Natural killer cell treated with Interleukin-12 subunit alpha and Interleukin-12 subunit beta and Interleukin-15 and Interleukin-18, amount 100 ng/mL, for 72 hours (primary cell): ENCODE data around the gene TENM4. TPM values are rescaled to one million over a fixed set of nuclear protein-coding genes. Genes with fewer than 3 reads are reported as not detected.
"Not testable (repeated sequence)": the region's sequence is repeated elsewhere in the genome, so short reads cannot be mapped to it uniquely, and the experiment has no call there.

ENCODE experiments used
- ATAC-seq, 2 donors: fragments of 150-1000 bp; cut with Tn5 transposase in 1 of 2; sonication (Bioruptor Pico), chemical (Tn5 transposase) in 1 of 2; 2 replicates each; pipeline ENCODE4 v1.10.0; 2021
- DNase-seq: peaks from one replicate; pipeline ENCODE4 v3.0.0; 2022; ENCODE audit warnings: low spot score
- H3K27ac Mint-ChIP-seq, 2 donors: 1 replicate in 1 of 2; 2 replicates in 1 of 2; pipeline ENCODE4 v1.8.0; 2022; ENCODE audit warnings: mixed read lengths in 2 of 2, mild to moderate bottlenecking in 1 of 2, moderate library complexity in 1 of 2
- H3K27me3 Mint-ChIP-seq, 2 donors: 1 replicate in 1 of 2; 2 replicates in 1 of 2; pipeline ENCODE4 v1.8.0; 2022; ENCODE audit warnings: mixed read lengths in 2 of 2
- H3K36me3 Mint-ChIP-seq: one replicate; pipeline ENCODE4 v1.8.0; 2022; ENCODE audit warnings: mixed read lengths
- H3K4me1 Mint-ChIP-seq, 2 donors: 1 replicate in 1 of 2; 2 replicates in 1 of 2; pipeline ENCODE4 v1.8.0; 2022; ENCODE audit warnings: low read depth in 2 of 2, mixed read lengths in 2 of 2, mild to moderate bottlenecking in 1 of 2
- H3K4me3 Mint-ChIP-seq: one replicate; pipeline ENCODE4 v1.8.0; 2022; ENCODE audit warnings: mixed read lengths
- H3K9me3 Mint-ChIP-seq: 2 replicates; pipeline ENCODE4 v1.8.0; 2022; ENCODE audit warnings: mixed read lengths
- total RNA-seq, 2 donors: library from RNA; stranded (reverse); gene quantifications; one replicate each; pipeline ENCODE4 v1.2.3, GENCODE V29; 2022

Gene TENM4
- total RNA-seq, 2 donors from 2014 or later, result not detected

DNA sequence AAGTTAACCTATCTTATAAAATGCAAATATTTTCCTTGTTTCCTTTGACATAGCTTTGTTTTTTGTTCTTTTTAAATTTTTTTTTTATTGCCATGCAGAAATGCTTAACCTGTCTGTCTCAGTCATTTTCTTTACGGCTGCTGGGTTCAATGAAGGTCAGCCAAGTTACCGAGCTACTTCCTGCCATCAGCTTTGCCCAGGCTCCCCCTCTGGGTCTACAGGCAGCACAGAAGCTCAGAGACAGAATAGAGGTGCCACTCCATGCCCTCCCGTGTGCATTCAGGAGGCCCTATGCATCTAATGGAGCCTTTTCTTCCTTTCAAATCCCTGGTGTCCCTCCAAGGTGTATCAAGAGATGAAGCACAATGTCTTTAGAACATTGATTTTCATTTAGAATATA, 455.2 kb downstream of the TENM4 start:
- H3K4me3 Mint-ChIP-seq, result no peak overlapping the region
- ATAC-seq, result no peak
- H3K4me1 Mint-ChIP-seq, result no peaks in the 10 kb centered on the region

GRCh38 chr11:78982473-78982872, 458.4 kb downstream of the TENM4 start:
- Mint-ChIP-seq H3K9me3 (no peaks in the 10 kb centered on the region), H3K27me3 (peaks cover 0 to 14% of the 10 kb centered on the region in 2 donors), H3K36me3 (no peaks in the 10 kb centered on the region), H3K4me1 (no peaks in the 10 kb centered on the region), H3K27ac (no peak overlapping the region), H3K4me3 (no peak overlapping the region)
- DNase-seq (no peak), ATAC-seq (no peak)

More for the DNA sequence above, 455.2 kb downstream of the TENM4 start:
- H3K9me3 Mint-ChIP-seq, result no peaks in the 10 kb centered on the region
- H3K27me3 Mint-ChIP-seq, result no peaks in the 10 kb centered on the region
- no peaks in the 10 kb centered on the region for H3K36me3 Mint-ChIP-seq
- no peak overlapping the region for H3K27ac Mint-ChIP-seq
- no peak for DNase-seq

DNA sequence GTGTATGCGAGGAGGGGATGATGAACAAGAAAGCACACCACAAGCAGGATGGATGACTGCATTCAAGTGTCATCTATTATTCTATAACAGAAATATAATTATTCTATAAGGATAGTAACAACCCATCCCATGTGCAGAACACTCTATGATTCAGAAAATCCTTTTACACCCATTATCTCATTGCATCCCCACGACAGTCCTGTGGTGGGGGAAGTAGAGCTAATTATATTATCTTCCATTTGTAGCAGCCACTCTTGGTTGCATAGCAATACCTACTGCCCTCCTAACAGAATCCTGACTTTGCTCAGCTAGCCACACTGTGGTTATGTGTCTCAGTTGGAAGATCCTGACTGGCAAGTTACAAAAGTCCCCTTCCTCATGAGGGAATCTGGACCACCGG, 459.7 kb downstream of the TENM4 start:
- Mint-ChIP-seq H3K4me3 (no peak overlapping the region), H3K9me3 (no peaks in the 10 kb centered on the region), H3K27me3 (peaks cover 0 to 14% of the 10 kb centered on the region in 2 donors), H3K36me3 (no peaks in the 10 kb centered on the region), H3K27ac (no peak overlapping the region), H3K4me1 (no peaks in the 10 kb centered on the region)
- no peak for ATAC-seq
- DNase-seq, result no peak

DNA sequence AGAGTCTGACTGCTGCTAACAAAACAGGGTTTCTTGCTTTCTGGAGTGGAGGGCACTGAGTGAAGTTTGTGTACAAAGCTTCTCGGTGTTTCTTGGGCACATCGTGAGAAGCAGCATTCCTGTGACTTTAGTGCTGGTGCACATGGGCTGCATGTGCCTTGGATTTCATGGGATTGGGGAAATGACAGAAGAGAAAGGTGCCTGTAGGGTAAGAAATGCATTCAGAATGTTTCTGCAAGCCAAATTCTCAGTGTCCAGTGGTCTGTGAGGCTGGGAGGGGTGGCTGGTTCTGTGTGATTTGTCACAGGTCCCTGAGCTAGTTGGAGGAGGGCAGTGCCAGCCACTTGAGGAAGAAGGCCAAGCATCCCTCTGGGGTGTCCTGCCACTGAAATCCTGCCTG, 462.0 kb downstream of the TENM4 start:
- DNase-seq, result no peak
- Mint-ChIP-seq H3K4me1 (no peaks in the 10 kb centered on the region), H3K27me3 (peaks cover 2 to 14% of the 10 kb centered on the region in 2 donors), H3K9me3 (no peaks in the 10 kb centered on the region), H3K36me3 (no peaks in the 10 kb centered on the region), H3K4me3 (no peak overlapping the region), H3K27ac (no peak overlapping the region)
- ATAC-seq, result no peak

GRCh38 chr11:78977848-78978247, 463.0 kb downstream of the TENM4 start:
- not testable (repeated sequence) for H3K9me3 Mint-ChIP-seq, H3K4me1 Mint-ChIP-seq, H3K36me3 Mint-ChIP-seq, H3K4me3 Mint-ChIP-seq, H3K27ac Mint-ChIP-seq, ATAC-seq, DNase-seq
- H3K27me3 Mint-ChIP-seq, result peaks cover 2 to 17% of the 10 kb centered on the region in 2 donors

DNA sequence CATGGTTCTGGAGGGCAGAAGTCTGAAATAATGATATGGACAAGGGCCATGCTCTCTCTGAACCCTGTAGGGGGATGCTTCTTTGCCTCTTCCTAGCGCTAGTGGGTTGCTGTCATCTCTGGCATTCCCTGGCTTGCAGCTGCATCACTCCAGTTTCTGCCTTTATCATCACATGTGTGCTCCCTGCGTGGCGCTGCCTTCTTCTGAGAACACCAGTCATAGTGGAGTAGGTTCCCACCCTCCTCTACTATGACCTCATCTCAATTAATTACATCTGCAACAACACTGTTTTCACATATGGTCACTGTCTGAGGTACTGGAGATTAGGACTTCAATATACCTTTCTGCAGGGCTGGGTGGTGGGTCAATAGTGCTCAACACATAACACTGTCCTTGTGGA, 463.8 kb downstream of the TENM4 start:
- no peak for DNase-seq
- H3K27me3 Mint-ChIP-seq, result peaks cover 2 to 19% of the 10 kb centered on the region in 2 donors
- no peak for ATAC-seq
- no peaks in the 10 kb centered on the region for H3K9me3 Mint-ChIP-seq
- no peaks in the 10 kb centered on the region for H3K36me3 Mint-ChIP-seq
- no peak overlapping the region for H3K4me3 Mint-ChIP-seq
- H3K4me1 Mint-ChIP-seq, result no peaks in the 10 kb centered on the region
- no peak overlapping the region for H3K27ac Mint-ChIP-seq

GRCh38 chr11:78975081-78975480, 465.7 kb downstream of the TENM4 start:
- ATAC-seq, result no peak
- no peaks in the 10 kb centered on the region for H3K4me1 Mint-ChIP-seq
- DNase-seq, result no peak
- H3K27ac Mint-ChIP-seq, result no peak overlapping the region
- no peaks in the 10 kb centered on the region for H3K36me3 Mint-ChIP-seq
- no peaks in the 10 kb centered on the region for H3K9me3 Mint-ChIP-seq
- H3K4me3 Mint-ChIP-seq, result no peak overlapping the region
- H3K27me3 Mint-ChIP-seq, result peaks cover 2 to 19% of the 10 kb centered on the region in 2 donors

GRCh38 chr11:78973876-78974275, 467.0 kb downstream of the TENM4 start:
- Mint-ChIP-seq H3K27ac (no peak overlapping the region), H3K36me3 (no peaks in the 10 kb centered on the region), H3K9me3 (no peaks in the 10 kb centered on the region), H3K4me3 (no peak overlapping the region), H3K4me1 (no peaks in the 10 kb centered on the region), H3K27me3 (peaks cover 2 to 18% of the 10 kb centered on the region in 2 donors)
- DNase-seq (no peak), ATAC-seq (no peak)

DNA sequence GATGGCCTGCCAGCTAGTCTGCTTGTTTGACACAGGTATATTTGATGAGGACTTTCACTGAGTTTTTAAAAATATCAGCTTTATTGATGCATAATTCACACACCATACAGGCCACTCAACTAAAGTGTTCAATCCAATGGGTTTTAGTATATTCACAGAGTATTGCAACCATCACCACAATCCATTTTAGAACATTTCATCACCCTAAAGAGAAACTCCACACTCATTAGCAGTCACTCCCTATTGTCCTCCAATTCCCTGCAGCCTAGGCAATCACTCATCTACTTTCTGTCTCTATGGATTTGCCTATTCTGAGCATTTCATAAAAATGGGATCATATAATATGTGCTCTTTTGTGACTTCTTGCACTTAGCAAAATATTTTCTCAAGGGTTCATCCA, 468.2 kb downstream of the TENM4 start:
- no peak for DNase-seq
- Mint-ChIP-seq H3K27ac (no peak overlapping the region), H3K36me3 (no peaks in the 10 kb centered on the region), H3K27me3 (peaks cover 2 to 8% of the 10 kb centered on the region in 2 donors), H3K4me3 (no peak overlapping the region), H3K9me3 (no peaks in the 10 kb centered on the region), H3K4me1 (no peaks in the 10 kb centered on the region)
- no peak for ATAC-seq

DNA sequence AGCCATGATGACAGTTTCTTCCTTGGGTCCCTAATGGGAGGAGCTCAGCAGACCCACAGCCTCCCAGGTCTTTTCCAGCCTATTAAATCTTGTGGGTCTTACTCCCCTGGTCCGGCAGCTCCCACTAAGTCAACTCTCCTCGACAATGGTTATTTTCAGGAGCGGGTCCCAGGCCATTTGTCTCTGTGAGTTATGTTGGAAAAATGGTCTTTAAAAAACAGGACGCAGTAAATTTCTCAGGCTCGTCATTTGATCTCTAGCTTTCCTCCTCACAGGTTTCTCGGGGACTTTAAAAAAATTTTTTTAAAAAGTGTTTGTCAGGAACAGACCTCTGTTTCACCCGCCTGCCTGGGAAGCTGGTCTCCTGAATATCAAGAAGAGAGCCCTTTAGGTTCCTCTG, 468.7 kb downstream of the TENM4 start:
- Mint-ChIP-seq H3K9me3 (no peaks in the 10 kb centered on the region), H3K27me3 (peaks cover 3 to 11% of the 10 kb centered on the region in 2 donors), H3K4me1 (no peaks in the 10 kb centered on the region), H3K27ac (no peak overlapping the region), H3K4me3 (no peak overlapping the region), H3K36me3 (no peaks in the 10 kb centered on the region)
- ATAC-seq, result no peak
- no peak for DNase-seq

DNA sequence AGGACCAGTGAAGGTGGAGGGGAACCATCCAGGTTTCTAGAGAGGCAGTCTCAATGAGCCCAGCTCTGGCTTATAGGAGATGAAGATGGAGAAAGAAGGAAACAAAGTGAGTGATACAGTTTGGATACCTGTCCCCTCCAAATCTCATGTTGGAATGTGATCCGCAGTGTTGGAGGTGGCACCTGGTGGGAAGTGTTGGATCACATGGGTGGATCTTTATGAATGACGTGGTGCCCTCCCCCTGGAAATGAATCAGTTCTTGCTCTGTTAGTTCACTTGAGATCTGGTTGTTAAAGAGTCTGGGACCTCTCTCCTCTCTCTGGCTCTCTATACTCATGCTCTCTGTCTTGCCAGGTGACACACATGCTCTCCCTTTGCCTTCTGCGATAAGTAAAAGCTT, 473.0 kb downstream of the TENM4 start:
- no peak for ATAC-seq
- Mint-ChIP-seq H3K36me3 (no peaks in the 10 kb centered on the region), H3K9me3 (no peaks in the 10 kb centered on the region), H3K4me3 (no peak overlapping the region), H3K27ac (no peak overlapping the region), H3K4me1 (no peaks in the 10 kb centered on the region), H3K27me3 (peaks cover 10 to 18% of the 10 kb centered on the region in 2 donors)
- DNase-seq, result no peak

GRCh38 chr11:78965432-78965831, 475.4 kb downstream of the TENM4 start:
- Mint-ChIP-seq H3K4me3 (no peak overlapping the region), H3K9me3 (no peaks in the 10 kb centered on the region)
- no peak for DNase-seq

GRCh38 chr11:78961937-78962701, 478.7 kb downstream of the TENM4 start:
- H3K27ac Mint-ChIP-seq, result no peak overlapping the region
- H3K9me3 Mint-ChIP-seq, result no peaks in the 10 kb centered on the region
- no peak overlapping the region for H3K4me3 Mint-ChIP-seq
- peaks cover 0 to 3% of the 10 kb centered on the region in 2 donors for H3K4me1 Mint-ChIP-seq
- no peak for ATAC-seq
- peaks cover 16 to 25% of the 10 kb centered on the region in 2 donors for H3K27me3 Mint-ChIP-seq
- no peaks in the 10 kb centered on the region for H3K36me3 Mint-ChIP-seq
- no peak for DNase-seq

More at GRCh38 chr11:78965432-78965831, 475.4 kb downstream of the TENM4 start:
- Mint-ChIP-seq H3K27me3 (peaks cover 17 to 31% of the 10 kb centered on the region in 2 donors), H3K4me1 (peaks cover 0 to 3% of the 10 kb centered on the region in 2 donors), H3K27ac (no peak overlapping the region), H3K36me3 (no peaks in the 10 kb centered on the region)
- no peak for ATAC-seq

- Mint-ChIP-seq H3K36me3 (no peaks in the 10 kb centered on the region), H3K4me1 (peaks cover 0 to 3% of the 10 kb centered on the region in 2 donors), H3K27ac (no peak overlapping the region), H3K4me3 (no peak overlapping the region), H3K9me3 (no peaks in the 10 kb centered on the region), H3K27me3 (peaks cover 13 to 21% of the 10 kb centered on the region in 2 donors)
- DNase-seq, result no peak
- ATAC-seq, result no peak
Observed at GRCh38 chr11:78961247-78961646, 479.6 kb downstream of the TENM4 start.

DNA sequence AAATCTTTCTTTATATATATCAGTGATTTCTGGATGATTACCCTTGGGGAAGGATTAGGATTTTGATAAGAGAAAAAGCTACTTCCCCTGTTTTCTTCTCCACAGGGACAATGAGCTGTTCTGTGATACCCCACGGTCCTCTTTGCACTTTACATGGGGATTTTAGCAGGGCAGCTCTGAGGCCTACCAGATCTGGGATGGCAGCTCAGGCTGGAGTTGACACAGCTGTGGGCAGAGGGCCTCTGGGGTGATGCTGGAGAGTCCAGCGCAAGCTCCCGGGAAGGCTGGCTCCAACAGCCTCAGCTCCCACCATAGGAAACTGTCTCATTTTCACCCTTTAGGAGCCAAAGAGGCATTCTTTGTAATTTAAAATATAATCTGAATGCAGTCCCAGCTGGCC, 482.4 kb downstream of the TENM4 start:
- ATAC-seq (no peak), DNase-seq (no peak)
- H3K27me3 Mint-ChIP-seq, result peaks cover 8 to 21% of the 10 kb centered on the region in 2 donors

More for the DNA sequence above, 482.4 kb downstream of the TENM4 start:
- Mint-ChIP-seq H3K4me3 (no peak overlapping the region), H3K9me3 (no peaks in the 10 kb centered on the region), H3K4me1 (peaks cover 0 to 3% of the 10 kb centered on the region in 2 donors), H3K36me3 (no peaks in the 10 kb centered on the region), H3K27ac (no peak overlapping the region)
